Posterior cingulate gyrus (tissue), 11 donors: ENCODE results near the gene SPATA6L.
A peak's percentile ranks its signal among the peaks of the same experiment; 100 is the strongest.

Experiments
- DNase-seq, 10 donors: peaks; one replicate each; pipeline versions ENCODE4 v3.0.0 to v3.0.0-alpha.2; 2020 to 2021; ENCODE audit warnings: mixed read lengths in 3 of 10
- intact Hi-C: fragments of 100-400 bp; cut with DNase I; formaldehyde crosslinking; loops from one replicate; pipeline ENCODE4 v1.15.1; 2023

The SPATA6L gene

DNA sequence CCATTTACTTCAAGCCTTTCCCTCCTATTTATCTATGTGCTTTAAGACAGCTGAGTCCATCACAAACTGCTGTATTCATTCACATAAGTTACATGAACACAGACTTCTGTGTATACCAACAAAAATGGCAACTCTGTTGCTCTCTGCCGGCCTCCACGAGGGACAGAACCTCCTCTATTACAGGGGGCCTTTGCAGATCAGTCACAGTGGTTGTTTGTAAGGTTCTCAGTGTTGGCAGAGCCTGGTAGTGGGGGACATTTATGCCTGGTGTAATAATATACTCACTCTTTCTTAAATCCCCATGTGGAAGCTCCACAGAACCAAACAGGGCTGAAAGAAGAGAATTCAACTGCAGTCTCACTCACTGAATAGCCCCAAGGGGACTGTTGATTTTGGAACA is 99.5 kb downstream of the SPATA6L start:
- DNase-seq: no peak
- intact Hi-C loops: no loop called here

DNA sequence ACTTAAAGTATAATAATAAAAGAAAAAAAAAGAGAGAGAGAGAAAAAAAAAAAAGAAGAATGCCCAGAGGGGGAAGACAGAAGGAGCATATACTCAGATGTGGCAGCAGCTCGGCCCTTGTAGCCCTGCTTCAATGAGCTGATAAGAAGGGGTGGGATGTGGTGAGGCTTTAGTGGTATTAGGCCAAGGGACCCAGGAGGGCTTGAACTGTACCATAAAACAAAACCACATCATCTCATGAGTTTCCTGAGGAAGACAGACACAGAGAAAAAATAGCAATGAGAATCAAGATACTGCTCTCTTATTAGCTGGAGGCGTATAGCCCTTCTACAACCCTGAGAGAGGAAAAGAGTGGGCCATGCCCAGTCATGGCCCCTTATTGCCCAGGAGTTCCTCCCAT is 103.2 kb downstream of the SPATA6L start:
- intact Hi-C loops: no loop called here
- no peak for DNase-seq

DNA sequence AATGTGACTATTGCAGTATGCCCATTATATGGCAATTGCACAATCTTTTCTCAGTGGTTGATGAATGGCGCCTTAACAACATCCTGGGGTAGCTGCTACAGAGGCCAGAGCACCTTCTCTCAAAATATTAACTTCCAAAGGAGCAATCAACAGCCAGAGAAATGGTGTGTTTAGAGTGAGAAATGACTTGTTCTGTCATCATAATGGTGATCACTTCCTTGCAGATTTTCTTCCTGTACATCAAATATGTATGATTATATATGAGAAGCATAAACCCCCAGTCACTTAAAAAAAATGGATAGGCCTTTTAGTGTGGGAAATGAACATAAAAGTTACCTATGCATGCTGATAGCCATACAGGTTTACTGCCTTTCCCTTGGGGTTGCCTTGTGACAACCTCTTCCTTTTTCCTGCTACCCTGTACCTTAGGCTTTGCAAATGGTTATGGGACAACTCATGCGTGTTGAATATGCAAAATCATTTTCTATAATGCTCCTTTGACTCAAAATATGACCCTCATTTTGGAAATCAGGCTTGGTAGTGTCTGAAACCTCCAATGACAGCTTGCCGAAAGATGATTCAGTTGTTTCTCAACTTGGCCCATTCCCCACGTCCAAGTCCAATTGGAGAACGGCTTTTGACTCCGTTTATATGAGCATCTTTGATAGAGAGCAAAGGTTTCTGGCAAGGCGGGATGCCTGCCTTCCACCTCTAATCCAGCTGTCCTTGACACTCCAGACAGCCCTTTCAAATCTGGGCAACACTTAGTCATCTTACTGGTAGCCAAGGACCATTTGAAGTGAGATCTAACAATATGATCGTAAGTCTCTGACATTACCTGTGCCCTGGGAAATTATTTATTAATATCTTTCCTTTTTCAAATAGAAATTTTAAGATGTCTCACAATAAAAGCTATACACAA is 106.8 kb downstream of the SPATA6L start:
- intact Hi-C loops: no loop called here
- no peak for DNase-seq

DNA sequence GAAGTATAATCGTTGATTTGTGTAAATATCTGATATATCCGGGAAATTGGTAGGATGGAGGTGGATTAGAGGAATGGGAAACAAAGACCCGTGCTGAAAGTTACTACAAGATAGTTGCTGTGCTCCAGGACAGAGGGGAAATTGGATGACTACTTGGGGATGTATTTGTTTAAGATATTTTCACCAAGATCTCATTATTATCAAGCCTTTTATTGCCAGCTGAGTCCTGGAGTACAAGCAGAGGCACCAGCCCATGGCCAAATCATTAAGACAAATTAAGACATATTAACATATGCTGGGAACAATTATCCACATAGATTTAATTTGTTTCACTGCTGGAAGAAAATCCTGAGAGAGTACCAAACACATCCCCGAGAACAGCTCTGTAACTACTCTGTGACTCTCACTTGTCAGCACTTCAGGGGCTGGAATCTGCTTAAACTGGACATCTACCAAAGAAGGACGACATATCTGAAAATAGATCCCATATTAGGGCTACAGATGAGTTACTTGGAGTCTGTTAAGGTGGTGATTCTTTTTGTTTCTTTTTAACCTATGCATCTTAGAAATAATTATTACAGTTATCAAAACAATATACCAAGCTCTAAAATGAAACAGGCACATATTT is 107.8 kb downstream of the SPATA6L start:
- no peak for DNase-seq
- intact Hi-C loops: no loop called here

DNA sequence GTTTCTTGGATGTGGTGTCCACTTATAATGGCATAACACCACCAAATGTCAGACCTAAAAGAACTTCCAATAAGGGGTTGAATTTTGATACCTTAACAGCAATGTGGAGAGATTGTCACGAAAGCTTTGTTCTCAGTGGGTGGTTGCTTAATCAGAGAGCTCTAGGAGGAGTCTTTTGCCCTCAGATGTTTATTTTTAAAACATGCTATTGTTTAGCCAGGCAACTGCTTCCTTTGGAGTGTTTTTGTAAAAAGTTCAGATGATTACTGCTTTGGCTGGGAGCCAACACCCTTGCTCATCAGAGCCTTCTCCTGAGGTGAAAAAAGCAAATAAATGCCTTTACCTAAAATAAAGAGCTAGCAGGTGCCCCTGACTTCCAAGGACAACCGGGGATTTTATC is 111.0 kb downstream of the SPATA6L start:
- no peak for DNase-seq
- intact Hi-C loops: no loop called here

DNA sequence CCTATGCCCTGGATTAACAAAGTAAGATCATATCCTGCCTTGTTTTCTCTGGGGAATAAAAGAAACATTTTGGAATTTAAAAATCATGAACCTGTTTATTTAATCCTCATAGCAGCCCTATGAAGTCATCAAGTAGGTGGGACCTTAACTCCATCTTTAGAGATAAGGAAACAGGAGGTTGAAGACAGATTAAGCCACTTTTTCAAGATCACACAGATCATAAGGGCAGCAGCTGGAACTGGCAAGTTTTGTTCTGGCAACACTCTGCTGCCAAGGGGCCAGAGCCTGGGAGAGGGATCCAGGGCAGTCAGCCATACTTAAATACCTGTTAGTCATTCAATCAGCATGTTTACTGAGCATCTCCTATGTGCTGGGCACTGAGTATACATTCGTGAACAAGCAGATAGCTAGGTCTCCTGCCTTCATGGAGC is 112.3 kb downstream of the SPATA6L start:
- intact Hi-C loops: no loop called here
- no peak for DNase-seq

DNA sequence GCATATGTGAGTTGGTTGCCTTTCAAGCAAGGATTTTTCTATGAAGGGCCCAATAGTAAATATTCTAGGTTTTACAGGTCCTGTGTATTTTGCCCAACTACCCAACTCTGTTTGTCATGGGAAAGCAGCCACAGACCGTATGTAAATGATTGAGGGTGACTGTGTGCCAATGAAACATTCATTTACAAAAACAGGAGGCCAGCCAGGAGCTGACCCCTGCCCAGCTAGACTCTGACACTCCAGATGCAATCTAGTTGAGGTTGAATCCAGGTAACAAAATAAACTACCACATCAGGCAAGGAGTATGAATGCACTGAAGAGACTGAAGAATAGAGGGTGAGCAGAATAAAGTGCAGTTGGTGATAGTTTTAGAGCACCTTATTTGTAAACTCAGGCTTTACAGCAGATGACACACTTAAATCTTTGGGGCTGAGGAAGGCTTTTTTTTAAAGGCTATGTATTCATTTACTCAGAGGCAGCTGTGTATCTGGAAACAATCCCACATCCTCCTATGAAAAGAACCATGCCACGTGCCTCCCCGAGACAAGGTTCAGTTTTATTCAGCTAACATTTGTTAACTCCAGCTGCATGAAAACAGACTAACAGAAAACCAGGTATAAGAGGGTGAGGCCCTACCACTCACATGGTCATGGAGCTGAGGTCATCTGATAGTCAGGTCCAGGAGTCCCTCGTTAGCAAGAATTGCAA is 115.3 kb downstream of the SPATA6L start:
- intact Hi-C loops: no loop called here
- DNase-seq: peak in 1 of 10 donors; percentile 20

DNA sequence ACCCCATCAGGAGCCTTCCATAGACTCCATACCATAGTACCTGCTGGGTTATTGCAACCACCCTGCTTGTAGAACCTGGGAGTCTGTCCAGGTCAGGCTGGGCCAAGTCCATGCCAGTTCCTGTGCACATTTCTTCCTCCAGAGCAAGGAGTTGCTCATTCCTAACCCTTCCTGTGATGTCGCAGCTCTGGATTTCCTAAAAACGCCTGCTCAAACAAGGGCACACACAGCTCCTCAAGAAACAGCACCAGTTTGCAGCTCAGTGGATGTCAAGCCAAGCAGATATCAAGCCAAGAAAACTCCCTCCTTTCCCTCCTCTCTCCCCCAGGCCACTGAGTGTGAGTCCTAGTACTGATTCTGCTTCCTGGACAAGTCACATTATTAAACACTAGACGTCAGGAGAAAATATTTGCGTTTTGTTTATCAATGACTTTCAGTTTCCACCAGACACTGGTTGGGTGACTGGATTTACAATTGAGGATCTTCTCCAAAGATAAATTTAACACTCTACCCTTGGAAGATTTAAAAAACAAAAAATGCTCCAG is 116.5 kb downstream of the SPATA6L start:
- intact Hi-C loops: no loop called here
- DNase-seq: no peak

DNA sequence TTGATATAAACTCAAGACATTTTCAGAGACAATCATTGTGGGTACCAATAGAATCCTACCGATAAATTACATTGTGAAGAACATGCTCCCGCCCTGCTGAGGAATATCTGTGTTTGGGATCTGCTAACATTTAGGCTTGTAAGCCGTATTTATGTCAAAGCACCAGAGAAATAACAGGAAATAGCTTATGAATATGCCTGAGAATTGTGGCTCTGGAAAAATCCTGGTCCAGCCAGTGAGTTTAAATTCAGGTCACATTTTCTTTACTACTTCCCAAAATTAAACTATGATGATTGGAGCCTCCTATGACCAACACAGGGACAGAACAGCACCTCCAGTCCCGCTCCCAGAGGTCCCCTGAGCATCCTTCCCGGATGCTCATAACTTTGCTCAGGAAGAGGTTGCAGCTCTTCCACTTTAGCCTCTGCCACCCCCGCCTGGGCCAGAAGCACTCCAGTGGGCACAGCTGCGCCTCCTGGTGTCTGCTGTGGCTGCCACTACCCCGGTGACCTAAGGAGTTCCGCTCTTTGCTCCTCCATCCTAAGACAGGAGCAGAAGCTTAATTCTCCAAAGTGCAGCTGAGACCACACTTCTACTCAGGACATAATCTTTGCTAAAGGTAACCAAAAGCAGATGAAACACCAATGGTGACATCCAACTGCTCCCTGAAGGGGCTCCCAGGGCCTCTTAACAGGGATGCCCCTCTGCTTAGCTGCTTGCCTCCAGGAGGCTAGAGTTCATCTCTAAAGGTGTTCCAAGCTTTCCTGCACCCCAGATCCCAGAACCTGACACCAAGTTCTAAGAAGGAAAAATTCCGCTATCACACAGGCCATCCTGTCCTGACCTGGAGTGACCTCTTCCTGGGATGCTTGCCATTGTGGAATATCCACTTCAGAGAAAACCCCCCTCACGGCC is 117.2 kb downstream of the SPATA6L start:
- no peak for DNase-seq
- intact Hi-C loops: no loop called here
